SU-DHL-6 (cell line): ENCODE data around the gene POU6F2.

Source experiments
- EZH2phosphoT487 ChIP-seq: fragments of 200-600 bp; sonication (generic), shearing (Covaris generic); conservative IDR thresholded peaks from 2 replicates; pipeline ENCODE4 v1.6.1; 2018; ENCODE audit warnings: mild to moderate bottlenecking, antibody characterized with exemption, low read length, moderate library complexity, mixed read lengths
- TF ChIP-seq, protein P1 (sequence below): fragments of 200-600 bp; sonication (generic); IDR thresholded peaks from one replicate; pipeline ENCODE4 v1.5.1; 2017; ENCODE audit warnings: antibody characterized with exemption, mild to moderate bottlenecking, low read length, moderate library complexity; ENCODE audit not compliant: insufficient read depth, poor library complexity, severe bottlenecking

DNA sequence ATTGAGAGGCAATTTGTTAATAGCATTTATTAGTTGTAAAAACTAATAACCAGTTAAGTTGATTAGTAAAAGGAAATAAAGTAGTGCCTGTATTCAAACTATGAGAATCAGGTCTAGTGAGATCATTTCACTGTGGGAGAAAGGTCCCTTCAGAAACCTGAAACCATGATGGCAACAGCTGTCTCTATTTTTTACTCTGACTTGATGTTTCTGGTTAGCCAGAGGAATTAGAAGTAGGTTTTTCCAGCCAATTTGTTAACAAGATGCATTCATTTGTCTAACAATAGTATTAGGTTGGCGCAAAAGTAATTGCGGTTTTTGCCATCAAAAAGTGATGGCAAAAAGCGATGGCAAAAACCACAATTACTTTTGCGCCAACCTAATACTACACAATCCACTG lies 316.3 kb downstream of the POU6F2 start:
- TF ChIP-seq, protein P1, sequence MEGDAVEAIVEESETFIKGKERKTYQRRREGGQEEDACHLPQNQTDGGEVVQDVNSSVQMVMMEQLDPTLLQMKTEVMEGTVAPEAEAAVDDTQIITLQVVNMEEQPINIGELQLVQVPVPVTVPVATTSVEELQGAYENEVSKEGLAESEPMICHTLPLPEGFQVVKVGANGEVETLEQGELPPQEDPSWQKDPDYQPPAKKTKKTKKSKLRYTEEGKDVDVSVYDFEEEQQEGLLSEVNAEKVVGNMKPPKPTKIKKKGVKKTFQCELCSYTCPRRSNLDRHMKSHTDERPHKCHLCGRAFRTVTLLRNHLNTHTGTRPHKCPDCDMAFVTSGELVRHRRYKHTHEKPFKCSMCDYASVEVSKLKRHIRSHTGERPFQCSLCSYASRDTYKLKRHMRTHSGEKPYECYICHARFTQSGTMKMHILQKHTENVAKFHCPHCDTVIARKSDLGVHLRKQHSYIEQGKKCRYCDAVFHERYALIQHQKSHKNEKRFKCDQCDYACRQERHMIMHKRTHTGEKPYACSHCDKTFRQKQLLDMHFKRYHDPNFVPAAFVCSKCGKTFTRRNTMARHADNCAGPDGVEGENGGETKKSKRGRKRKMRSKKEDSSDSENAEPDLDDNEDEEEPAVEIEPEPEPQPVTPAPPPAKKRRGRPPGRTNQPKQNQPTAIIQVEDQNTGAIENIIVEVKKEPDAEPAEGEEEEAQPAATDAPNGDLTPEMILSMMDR, result no peak
- no peak for TF ChIP-seq EZH2phosphoT487
